Neural cell (in vitro differentiated cells): ENCODE data around the gene TRIOBP. TPM values are rescaled to one million over a fixed set of nuclear protein-coding genes. Genes with fewer than 3 reads are reported as not detected.

Experiments
- H2AFZ ChIP-seq: fragments of 200-600, 300-800 bp; sonication (generic), shearing (Covaris generic); 2 replicates; pipeline ENCODE4 v1.6.0; 2014; ENCODE audit warnings: low read depth, mild to moderate bottlenecking, antibody characterized with exemption, low read length, moderate library complexity
- H3F3A ChIP-seq: fragments of 200-600 bp; shearing (Covaris generic); 2 replicates; pipeline ENCODE4 v1.6.1; 2016; ENCODE audit warnings: mild to moderate bottlenecking, moderate library complexity, mixed read lengths, antibody characterized with exemption, low read length; ENCODE audit not compliant: insufficient read depth, poor library complexity, severe bottlenecking
- H3K27ac ChIP-seq: fragments of 200-600, 300-800 bp; sonication (generic), shearing (Covaris generic); 2 replicates; pipeline ENCODE4 v1.5.1; 2014; ENCODE audit warnings: mild to moderate bottlenecking, low read length, moderate library complexity
- H3K27me3 ChIP-seq: fragments of 300-800, 200-600 bp; sonication (generic), shearing (Covaris generic); 2 replicates; pipeline ENCODE4 v1.6.0; 2014; ENCODE audit warnings: mild to moderate bottlenecking, low read depth, low read length, moderate library complexity; ENCODE audit not compliant: insufficient read depth
- H3K36me3 ChIP-seq: fragments of 300-800, 200-600 bp; sonication (generic), shearing (Covaris generic); 2 replicates; pipeline ENCODE4 v1.5.1; 2014; ENCODE audit warnings: mild to moderate bottlenecking, antibody characterized with exemption, low read length, moderate library complexity; ENCODE audit not compliant: insufficient read depth
- H3K4me2 ChIP-seq: fragments of 300-800, 200-600 bp; sonication (generic), shearing (Covaris generic); 2 replicates; pipeline ENCODE4 v1.6.0; 2014; ENCODE audit warnings: mild to moderate bottlenecking, low read length
- H3K4me3 ChIP-seq: fragments of 300-800, 200-600 bp; sonication (generic), shearing (Covaris generic); 2 replicates; pipeline ENCODE4 v1.5.1; 2014; ENCODE audit warnings: mild to moderate bottlenecking, low read length, moderate library complexity
- H3K79me2 ChIP-seq: fragments of 200-600 bp; shearing (Covaris generic); replicated peaks from 2 replicates; pipeline ENCODE4 v1.6.0; 2014; ENCODE audit warnings: mild to moderate bottlenecking, low read length, moderate library complexity; ENCODE audit not compliant: insufficient read depth
- H3K9ac ChIP-seq: fragments of 300-800, 200-600 bp; sonication (generic), shearing (Covaris generic); 2 replicates; pipeline ENCODE4 v1.6.1; 2016; ENCODE audit warnings: mild to moderate bottlenecking, low read length, mixed read lengths
- H3K9me2 ChIP-seq: fragments of 200-600 bp; shearing (Covaris generic); 2 replicates; pipeline ENCODE4 v1.6.1; 2016; ENCODE audit warnings: mild to moderate bottlenecking, low read length, mixed read lengths; ENCODE audit not compliant: insufficient read depth
- H3K9me3 ChIP-seq: fragments of 200-600, 300-800 bp; sonication (generic), shearing (Covaris generic); 2 replicates; pipeline ENCODE4 v1.6.1; 2016; ENCODE audit warnings: mild to moderate bottlenecking, mixed run types, low read length, moderate library complexity, mixed read lengths
- H4K20me1 ChIP-seq: fragments of 200-600 bp; shearing (Covaris generic); 2 replicates; pipeline ENCODE4 v1.6.1; 2016; ENCODE audit warnings: mild to moderate bottlenecking, mixed run types; ENCODE audit not compliant: insufficient read depth
- EP300 ChIP-seq: fragments of 450-650 bp; conservative IDR thresholded peaks from 2 replicates; pipeline ENCODE4 v1.6.1; 2014; ENCODE audit warnings: antibody characterized with exemption, mild to moderate bottlenecking, moderate library complexity; ENCODE audit not compliant: poor library complexity, severe bottlenecking
- EZH2 ChIP-seq: fragments of 200-600, 300-800 bp; shearing (Covaris generic), sonication (generic); IDR thresholded peaks from 2 replicates; pipeline ENCODE4 v1.6.1; 2014; ENCODE audit warnings: antibody characterized with exemption, low read length, borderline replicate concordance, mild to moderate bottlenecking; ENCODE audit not compliant: insufficient read depth, poor library complexity, severe bottlenecking
- MXI1 ChIP-seq: fragments of 450-650 bp; conservative IDR thresholded peaks from 2 replicates; pipeline ENCODE4 v1.6.1; 2014; ENCODE audit warnings: antibody characterized with exemption, mild to moderate bottlenecking; ENCODE audit not compliant: poor library complexity, severe bottlenecking
- POLR2AphosphoS5 ChIP-seq: IDR thresholded peaks from 2 replicates; pipeline ENCODE4 v1.6.1; 2012
- RAD21 ChIP-seq: fragments of 450-650 bp; conservative IDR thresholded peaks from 2 replicates; pipeline ENCODE4 v1.6.1; 2014; ENCODE audit warnings: antibody characterized with exemption, mild to moderate bottlenecking, moderate library complexity
- REST ChIP-seq: IDR thresholded peaks from 2 replicates; pipeline ENCODE4 v1.6.1; 2012; ENCODE audit warnings: borderline replicate concordance
- SMC3 ChIP-seq: fragments of 450-650 bp; conservative IDR thresholded peaks from 2 replicates; pipeline ENCODE4 v1.6.1; 2014; ENCODE audit warnings: antibody characterized with exemption, mild to moderate bottlenecking, moderate library complexity; ENCODE audit not compliant: poor library complexity
- TAF1 ChIP-seq: IDR thresholded peaks from 2 replicates; pipeline ENCODE4 v1.6.1; 2012; ENCODE audit warnings: low read depth
- polyA plus RNA-seq: library from polyadenylated mRNA; depleted of rRNA; stranded (reverse); fragments of >200 nt; gene quantifications from 2 replicates; pipeline ENCODE4 v1.2.3, GENCODE V29; 2014
- TF ChIP-seq, protein P1 (sequence below): fragments of 450-650 bp; IDR thresholded peaks from 2 replicates; pipeline ENCODE4 v1.5.1; 2014; ENCODE audit warnings: antibody characterized with exemption, mild to moderate bottlenecking, moderate library complexity; ENCODE audit not compliant: poor library complexity, severe bottlenecking

TRIOBP gene
- polyA plus RNA-seq, 1 donor from 2014 or later, result 16.2 TPM

- Histone ChIP-seq H3K4me3 (no peak overlapping the region), H3K4me2 (no peak overlapping the region), H3K36me3 (no peaks in the 10 kb centered on the region), H4K20me1 (no peaks in the 10 kb centered on the region), H3K27me3 (no peaks in the 10 kb centered on the region), H3K9me2 (no peaks in the 10 kb centered on the region), H3K79me2 (no peaks in the 10 kb centered on the region), H3K9me3 (no peaks in the 10 kb centered on the region), H3K9ac (no peak overlapping the region), H3K27ac (no peak overlapping the region), H3F3A (no peaks in the 10 kb centered on the region), H2AFZ (no peak overlapping the region)
- no peak for TF ChIP-seq POLR2AphosphoS5
- no peak for TF ChIP-seq REST
- no peak for TF ChIP-seq RAD21
- no peak for TF ChIP-seq MXI1
- TF ChIP-seq SMC3, result no peak
- TF ChIP-seq EP300, result no peak
- TF ChIP-seq, protein P1, sequence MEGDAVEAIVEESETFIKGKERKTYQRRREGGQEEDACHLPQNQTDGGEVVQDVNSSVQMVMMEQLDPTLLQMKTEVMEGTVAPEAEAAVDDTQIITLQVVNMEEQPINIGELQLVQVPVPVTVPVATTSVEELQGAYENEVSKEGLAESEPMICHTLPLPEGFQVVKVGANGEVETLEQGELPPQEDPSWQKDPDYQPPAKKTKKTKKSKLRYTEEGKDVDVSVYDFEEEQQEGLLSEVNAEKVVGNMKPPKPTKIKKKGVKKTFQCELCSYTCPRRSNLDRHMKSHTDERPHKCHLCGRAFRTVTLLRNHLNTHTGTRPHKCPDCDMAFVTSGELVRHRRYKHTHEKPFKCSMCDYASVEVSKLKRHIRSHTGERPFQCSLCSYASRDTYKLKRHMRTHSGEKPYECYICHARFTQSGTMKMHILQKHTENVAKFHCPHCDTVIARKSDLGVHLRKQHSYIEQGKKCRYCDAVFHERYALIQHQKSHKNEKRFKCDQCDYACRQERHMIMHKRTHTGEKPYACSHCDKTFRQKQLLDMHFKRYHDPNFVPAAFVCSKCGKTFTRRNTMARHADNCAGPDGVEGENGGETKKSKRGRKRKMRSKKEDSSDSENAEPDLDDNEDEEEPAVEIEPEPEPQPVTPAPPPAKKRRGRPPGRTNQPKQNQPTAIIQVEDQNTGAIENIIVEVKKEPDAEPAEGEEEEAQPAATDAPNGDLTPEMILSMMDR, result no peak
- no peak for TF ChIP-seq TAF1
- no peak for TF ChIP-seq EZH2
Observed at GRCh38 chr22:37771702-37772427, 75.0 kb downstream of the TRIOBP start.

DNA sequence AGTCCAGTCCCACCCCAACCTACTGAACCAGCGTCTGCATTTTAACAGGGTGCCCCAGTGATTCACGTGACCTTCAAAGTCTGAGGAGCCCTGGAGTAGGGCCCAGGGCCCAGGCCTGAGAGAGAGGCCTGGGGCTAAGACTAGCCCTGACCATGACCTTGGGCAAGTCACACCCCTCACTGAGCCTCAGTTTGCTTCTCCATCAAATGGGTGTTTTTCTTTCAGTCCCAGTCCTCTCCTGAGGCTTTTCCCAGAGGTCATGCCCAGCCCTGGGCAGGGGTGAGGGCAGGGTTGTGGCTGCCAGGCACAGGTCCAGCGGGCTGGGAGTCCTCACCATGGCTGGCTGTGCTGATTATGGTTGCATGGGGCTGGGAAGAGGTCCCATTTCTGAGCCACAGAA, 77.9 kb downstream of the TRIOBP start:
- H3F3A ChIP-seq, result no peaks in the 10 kb centered on the region
- H4K20me1 ChIP-seq, result no peaks in the 10 kb centered on the region
- H3K27ac ChIP-seq, result no peak overlapping the region
- no peaks in the 10 kb centered on the region for H3K9me2 ChIP-seq
- H2AFZ ChIP-seq, result no peak overlapping the region
- H3K79me2 ChIP-seq, result no peaks in the 10 kb centered on the region
- no peaks in the 10 kb centered on the region for H3K36me3 ChIP-seq
- H3K9me3 ChIP-seq, result no peaks in the 10 kb centered on the region
- no peak overlapping the region for H3K4me3 ChIP-seq
- no peak overlapping the region for H3K9ac ChIP-seq
- TF ChIP-seq REST, result no peak
- TF ChIP-seq MXI1, result no peak
- TF ChIP-seq SMC3, result no peak
- TF ChIP-seq, protein P1, result no peak
- TF ChIP-seq EP300, result no peak
- no peak for TF ChIP-seq RAD21
- no peak for TF ChIP-seq POLR2AphosphoS5
- TF ChIP-seq TAF1, result no peak
- TF ChIP-seq EZH2, result no peak
- no peak overlapping the region for H3K4me2 ChIP-seq
- H3K27me3 ChIP-seq, result no peaks in the 10 kb centered on the region
